ENCODE data around the gene MS4A7.

DNA sequence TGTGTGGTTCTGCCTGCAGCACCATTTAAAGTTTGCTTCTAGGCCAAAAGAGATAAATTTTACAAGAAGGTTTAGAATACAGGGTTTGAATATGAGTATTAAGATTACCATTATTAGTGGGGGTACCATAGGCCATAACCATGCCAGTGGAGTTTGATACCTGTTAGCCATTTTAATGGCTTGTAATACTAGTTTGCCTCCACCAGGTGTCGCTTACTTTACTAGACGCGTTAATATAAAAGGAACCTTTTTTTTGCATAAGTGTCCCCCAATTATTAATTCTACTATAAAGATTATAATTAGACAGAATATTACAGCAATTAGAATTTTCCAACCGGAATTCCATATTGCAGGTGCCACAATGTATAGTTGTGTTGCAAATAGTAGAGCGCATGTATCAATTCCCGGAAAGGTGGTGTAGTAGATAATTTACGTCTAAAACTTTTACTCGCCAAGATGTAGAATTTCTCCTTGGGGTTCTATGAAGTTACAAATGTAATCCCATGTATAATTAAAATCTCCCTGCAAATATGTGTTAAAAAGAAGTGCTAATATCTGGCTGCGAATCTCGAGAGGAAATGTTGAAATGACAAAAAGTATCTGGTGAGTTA lies 35.1 kb upstream of the MS4A7 start:
- TF ChIP-seq, protein P1, sequence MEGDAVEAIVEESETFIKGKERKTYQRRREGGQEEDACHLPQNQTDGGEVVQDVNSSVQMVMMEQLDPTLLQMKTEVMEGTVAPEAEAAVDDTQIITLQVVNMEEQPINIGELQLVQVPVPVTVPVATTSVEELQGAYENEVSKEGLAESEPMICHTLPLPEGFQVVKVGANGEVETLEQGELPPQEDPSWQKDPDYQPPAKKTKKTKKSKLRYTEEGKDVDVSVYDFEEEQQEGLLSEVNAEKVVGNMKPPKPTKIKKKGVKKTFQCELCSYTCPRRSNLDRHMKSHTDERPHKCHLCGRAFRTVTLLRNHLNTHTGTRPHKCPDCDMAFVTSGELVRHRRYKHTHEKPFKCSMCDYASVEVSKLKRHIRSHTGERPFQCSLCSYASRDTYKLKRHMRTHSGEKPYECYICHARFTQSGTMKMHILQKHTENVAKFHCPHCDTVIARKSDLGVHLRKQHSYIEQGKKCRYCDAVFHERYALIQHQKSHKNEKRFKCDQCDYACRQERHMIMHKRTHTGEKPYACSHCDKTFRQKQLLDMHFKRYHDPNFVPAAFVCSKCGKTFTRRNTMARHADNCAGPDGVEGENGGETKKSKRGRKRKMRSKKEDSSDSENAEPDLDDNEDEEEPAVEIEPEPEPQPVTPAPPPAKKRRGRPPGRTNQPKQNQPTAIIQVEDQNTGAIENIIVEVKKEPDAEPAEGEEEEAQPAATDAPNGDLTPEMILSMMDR (IDR thresholded peaks at IDR 0.05) = no peak
- no peak for TF ChIP-seq POLR2A (IDR thresholded peaks at IDR 0.05)

Measured in sigmoid colon (tissue), 3 donors.